Measurements from ENCODE around the gene DMTF1. TPM values are rescaled to one million over a fixed set of nuclear protein-coding genes. Genes with fewer than 3 reads are reported as not detected.
A peak's percentile ranks its signal among the peaks of the same experiment; 100 is the strongest.
"Not testable (repeated sequence)": the region's sequence is repeated elsewhere in the genome, so short reads cannot be mapped to it uniquely, and the experiment has no call there.

The DMTF1 gene
- polyA plus RNA-seq, 1 of the 3 experiments (the other 2 are of a cell fraction) = 108 TPM

DNA sequence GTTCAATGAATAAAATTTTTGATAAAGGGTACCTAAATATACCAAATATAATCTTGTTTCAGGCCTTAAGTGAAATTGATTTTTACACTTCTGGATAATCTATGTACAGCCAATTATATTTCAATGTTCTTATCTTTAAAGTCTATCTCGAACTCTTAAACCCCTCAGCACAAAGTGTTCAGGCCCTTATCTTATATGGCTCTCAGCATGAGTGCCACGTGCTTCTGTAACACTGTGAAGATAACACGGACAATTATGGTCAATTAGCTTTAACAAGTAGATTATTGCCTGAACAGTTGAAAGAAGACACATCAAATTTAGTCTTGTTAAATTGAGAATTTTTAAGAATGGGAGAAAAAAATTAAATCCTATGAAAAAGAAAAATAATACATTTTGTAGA, 40.4 kb upstream of the DMTF1 start:
- no peaks in the 10 kb centered on the region for H3K9me3 ChIP-seq
- no peak overlapping the region for H2AFZ ChIP-seq (ENCODE audit: low read depth)
- H3K4me3 ChIP-seq (ENCODE audit: low read depth in 2 of 2, low read length in 1 of 2) = no peak overlapping the region
- no peaks in the 10 kb centered on the region for H3K27me3 ChIP-seq (ENCODE audit: insufficient read depth)
- no peaks in the 10 kb centered on the region for H3K9me2 ChIP-seq
- H3K4me1 ChIP-seq (ENCODE audit: control insufficient read depth in 1 of 2, insufficient read depth in 2 of 2, low read depth in 1 of 2, low read length in 1 of 2) = no peaks in the 10 kb centered on the region
- no peaks in the 10 kb centered on the region for H3K36me3 ChIP-seq (replicated peaks in 1 of 2; ENCODE audit: control insufficient read depth in 1 of 2, insufficient read depth in 2 of 2, low read length in 1 of 2)
- ChIA-PET POLR2A (no interaction called here), CTCF (no interaction called here)
- no peak for DNase-seq
- no peaks in the 10 kb centered on the region for H3F3A ChIP-seq (replicated peaks; ENCODE audit: insufficient read depth)
- no peak for TF ChIP-seq FOXJ3 (CRISPR knock-in tag; IDR thresholded peaks at IDR 0.05)
- peak; percentile 61 for TF ChIP-seq GATA2 (CRISPR knock-in tag; IDR thresholded peaks at IDR 0.05)
- TF ChIP-seq USF1 (IDR thresholded peaks at IDR 0.05; ENCODE audit: borderline replicate concordance, low read depth) = no peak
- no peak for TF ChIP-seq NRF1 (IDR thresholded peaks at IDR 0.05; ENCODE audit: low read depth, low read length)
- no peak for TF ChIP-seq ELF1 (IDR thresholded peaks at IDR 0.05)
- no peak for TF ChIP-seq TCF12 (IDR thresholded peaks at IDR 0.05)
- no peak for TF ChIP-seq MAX (IDR thresholded peaks at IDR 0.05; ENCODE audit: low read depth)
- no peak for TF ChIP-seq SMC3 (IDR thresholded peaks at IDR 0.05; ENCODE audit: low read depth, low read length)
- TF ChIP-seq YY1 (IDR thresholded peaks at IDR 0.05; ENCODE audit: low read depth) = no peak
- H3K79me2 ChIP-seq (ENCODE audit: insufficient read depth) = no peaks in the 10 kb centered on the region
- WGBS (ENCODE audit: low lambda C conversion rate) = 23% methylated on average over 3 of the region's 3 CpGs
- H4K20me1 ChIP-seq (ENCODE audit: insufficient read depth) = no peaks in the 10 kb centered on the region
- H3K9ac ChIP-seq = no peak overlapping the region
- no peak overlapping the region for H3K27ac ChIP-seq (ENCODE audit: low read depth in 2 of 2, low read length in 1 of 2)
- H3K4me2 ChIP-seq = no peak overlapping the region

GRCh38 chr7:87113077-87113476, 39.2 kb upstream of the DMTF1 start:
- Histone ChIP-seq H3K9me2 (no peaks in the 10 kb centered on the region), H3K27me3 (ENCODE audit: insufficient read depth) (no peaks in the 10 kb centered on the region), H4K20me1 (ENCODE audit: insufficient read depth) (no peaks in the 10 kb centered on the region), H3K4me3 (ENCODE audit: low read depth in 2 of 2, low read length in 1 of 2) (no peak overlapping the region), H2AFZ (ENCODE audit: low read depth) (no peak overlapping the region), H3K4me2 (no peak overlapping the region), H3K27ac (ENCODE audit: low read depth in 2 of 2, low read length in 1 of 2) (no peak overlapping the region), H3K36me3 (replicated peaks in 1 of 2; ENCODE audit: control insufficient read depth in 1 of 2, insufficient read depth in 2 of 2, low read length in 1 of 2) (no peaks in the 10 kb centered on the region), H3K4me1 (ENCODE audit: control insufficient read depth in 1 of 2, insufficient read depth in 2 of 2, low read depth in 1 of 2, low read length in 1 of 2) (no peaks in the 10 kb centered on the region), H3K79me2 (ENCODE audit: insufficient read depth) (no peaks in the 10 kb centered on the region), H3K9ac (no peak overlapping the region), H3K9me3 (no peaks in the 10 kb centered on the region), H3F3A (replicated peaks; ENCODE audit: insufficient read depth) (no peaks in the 10 kb centered on the region)
- ChIA-PET CTCF (interaction anchor here (1.0 to 1.4 kb wide), 2 partner anchors 11 to 35 kb away, joined by 3 to 4 read pairs; no protein-coding TSS in a partner anchor), POLR2A (no interaction called here)
- DNase-seq = no peak
- TF ChIP-seq USF1 (IDR thresholded peaks at IDR 0.05; ENCODE audit: borderline replicate concordance, low read depth) (no peak), RCOR1 (IDR thresholded peaks at IDR 0.05; ENCODE audit: low read length) (no peak), RAD21 (IDR thresholded peaks at IDR 0.05; ENCODE audit: low read length) (no peak), GATA2 (CRISPR knock-in tag; IDR thresholded peaks at IDR 0.05) (no peak), USF2 (IDR thresholded peaks at IDR 0.05; ENCODE audit: borderline replicate concordance, low read depth, low read length) (no peak), TAF1 (IDR thresholded peaks at IDR 0.05; ENCODE audit: borderline replicate concordance, low read depth, low read length) (no peak), YY1 (IDR thresholded peaks at IDR 0.05; ENCODE audit: low read depth) (no peak), SMC3 (IDR thresholded peaks at IDR 0.05; ENCODE audit: low read depth, low read length) (no peak), FOXJ3 (CRISPR knock-in tag; IDR thresholded peaks at IDR 0.05) (no peak), MXI1 (IDR thresholded peaks at IDR 0.05; ENCODE audit: low read depth, low read length) (no peak), GABPA (IDR thresholded peaks at IDR 0.05; ENCODE audit: low read depth) (no peak), EZH2phosphoT487 (IDR thresholded peaks at IDR 0.05; ENCODE audit: borderline replicate concordance, low read depth) (no peak), PBX3 (IDR thresholded peaks at IDR 0.05) (no peak), FOXM1 (IDR thresholded peaks at IDR 0.05; ENCODE audit: low read depth) (no peak)
- 55% methylated on average over 1 of the region's 1 CpG for WGBS (ENCODE audit: low lambda C conversion rate)

GRCh38 chr7:87113904-87114303, 38.3 kb upstream of the DMTF1 start:
- WGBS (ENCODE audit: low lambda C conversion rate) = 42% methylated on average over 3 of the region's 3 CpGs
- H3K4me3 ChIP-seq (ENCODE audit: low read depth in 2 of 2, low read length in 1 of 2); H3K9me2 ChIP-seq; POLR2A ChIA-PET; H3K9ac ChIP-seq; H3F3A ChIP-seq (replicated peaks; ENCODE audit: insufficient read depth); H3K79me2 ChIP-seq (ENCODE audit: insufficient read depth); H3K4me2 ChIP-seq; H2AFZ ChIP-seq (ENCODE audit: low read depth); H3K36me3 ChIP-seq (replicated peaks in 1 of 2; ENCODE audit: control insufficient read depth in 1 of 2, insufficient read depth in 2 of 2, low read length in 1 of 2); H3K27ac ChIP-seq (ENCODE audit: low read depth in 2 of 2, low read length in 1 of 2); DNase-seq; H4K20me1 ChIP-seq (ENCODE audit: insufficient read depth); H3K27me3 ChIP-seq (ENCODE audit: insufficient read depth); H3K4me1 ChIP-seq (ENCODE audit: control insufficient read depth in 1 of 2, insufficient read depth in 2 of 2, low read depth in 1 of 2, low read length in 1 of 2); H3K9me3 ChIP-seq: not testable (repeated sequence)
- CTCF ChIA-PET = interaction anchor here (1.4 kb wide), 1 partner anchor 34 kb away, joined by 4 read pairs; no protein-coding TSS in a partner anchor
